ENCODE measurements around the gene TTC34.
A peak's percentile ranks its signal among the peaks of the same experiment; 100 is the strongest.

The TTC34 gene

GRCh38 chr1:2642560-2643413 lies 158.7 kb downstream of the TTC34 start:
- peak; percentile 90 for DNase-seq (ENCODE audit: low read depth, low spot score)

DNA sequence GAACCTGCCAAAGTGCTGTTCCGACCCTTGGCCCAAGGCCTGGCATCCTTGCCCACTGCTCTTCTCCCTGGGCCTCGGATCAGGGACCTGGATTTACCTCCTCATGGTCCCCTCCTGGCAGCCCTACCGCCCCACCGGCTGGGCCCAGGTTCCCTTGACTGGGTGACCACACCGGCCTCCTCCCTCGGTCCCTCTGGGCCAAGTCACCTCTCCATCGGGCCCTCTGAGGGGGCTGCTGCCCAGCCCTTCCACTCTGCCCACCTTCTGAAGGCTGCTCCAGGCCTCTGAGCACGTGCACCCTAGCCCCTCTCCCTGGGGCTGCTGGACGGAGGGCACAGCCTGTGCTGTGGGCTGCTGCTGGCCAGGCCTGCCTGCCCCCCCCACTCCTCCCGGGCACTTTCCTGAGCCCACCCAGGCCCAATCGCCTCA lies 159.3 kb downstream of the TTC34 start:
- DNase-seq (ENCODE audit: low read depth, low spot score), result no peak

DNA sequence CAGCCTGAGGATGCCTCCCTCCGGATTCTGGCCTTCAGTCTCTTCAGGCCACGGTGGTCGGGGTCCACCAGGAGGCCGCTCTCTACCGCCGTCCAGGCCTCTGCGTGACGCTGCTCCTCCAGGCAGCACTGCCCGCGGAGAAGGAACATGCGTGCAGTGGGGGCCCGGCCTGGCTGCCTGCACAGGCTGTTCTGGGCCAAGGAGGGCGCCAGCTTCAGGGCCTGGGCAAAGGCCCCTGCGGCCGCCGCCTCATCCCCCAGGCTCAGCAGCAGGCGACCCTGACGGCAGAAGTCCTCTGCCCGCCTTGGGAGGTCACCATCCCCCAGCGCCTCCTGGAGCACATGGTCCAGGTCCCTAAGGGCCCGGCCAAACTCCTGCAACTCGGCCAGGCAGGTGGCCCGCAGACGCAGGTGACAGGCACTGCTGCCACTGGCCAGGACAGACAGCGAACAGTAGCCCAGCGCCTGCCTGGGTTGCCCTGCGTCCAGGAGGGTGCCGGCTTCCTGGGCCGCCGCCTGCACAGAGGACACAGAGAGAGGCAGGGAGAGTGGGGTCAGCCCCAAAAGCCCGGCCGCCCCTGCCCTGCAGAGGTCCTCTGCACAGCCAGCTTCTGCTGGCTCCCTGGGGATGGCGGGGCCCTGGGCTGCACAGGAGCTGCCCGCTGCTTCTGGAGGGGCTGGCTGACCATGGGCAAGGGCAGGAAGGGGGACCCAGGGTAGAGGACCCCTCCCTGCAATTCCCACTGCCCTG lies 159.9 kb downstream of the TTC34 start:
- no peak for DNase-seq (ENCODE audit: low read depth, low spot score)

GRCh38 chr1:2640626-2641025 lies 160.9 kb downstream of the TTC34 start:
- DNase-seq (ENCODE audit: low read depth, low spot score), result no peak

DNA sequence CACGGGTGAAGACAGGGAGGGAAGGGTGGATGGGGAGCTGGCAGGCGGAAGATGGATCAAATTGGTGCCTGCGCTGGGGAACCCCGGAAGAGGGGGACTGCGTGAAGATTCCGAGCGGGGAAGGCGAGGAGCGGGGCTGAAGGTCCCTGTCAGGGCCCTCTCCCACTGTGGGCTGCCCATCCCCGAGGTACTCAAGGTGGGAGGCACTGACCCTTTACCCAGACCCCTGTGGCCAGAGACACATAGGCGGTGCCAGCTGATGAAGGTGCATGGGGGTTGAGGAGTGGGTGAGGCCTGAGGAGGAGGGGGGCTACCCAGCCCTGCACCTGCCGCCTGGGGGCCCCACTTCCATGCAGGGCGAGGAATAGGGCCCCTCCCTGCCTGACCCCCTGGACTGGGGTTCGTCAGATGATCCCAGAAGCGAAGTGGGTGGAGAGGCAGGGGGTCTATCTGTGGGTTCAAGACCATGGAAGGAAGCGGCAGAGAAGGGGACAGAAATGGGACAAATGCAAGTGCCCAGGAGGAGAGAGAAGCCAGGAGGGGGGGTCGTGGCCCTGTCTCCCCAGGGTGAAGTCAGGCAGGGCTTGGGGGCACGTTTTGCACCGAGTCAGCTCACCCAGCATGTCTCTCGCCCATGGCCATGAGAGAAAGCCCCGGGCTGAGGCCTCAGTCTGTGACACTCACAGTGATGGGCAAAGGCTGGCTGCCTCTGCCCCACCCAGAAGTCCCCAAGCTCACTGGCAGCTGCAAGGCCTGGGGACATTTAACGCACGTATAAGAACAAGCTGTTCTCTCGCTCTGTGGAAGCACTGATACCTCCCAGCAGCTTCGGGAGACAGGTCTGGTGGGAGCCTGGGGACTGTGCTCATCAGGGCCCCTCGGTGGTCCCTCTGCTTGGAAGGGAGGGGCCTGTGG lies 161.6 kb downstream of the TTC34 start:
- DNase-seq (ENCODE audit: low read depth, low spot score), result no peak

DNA sequence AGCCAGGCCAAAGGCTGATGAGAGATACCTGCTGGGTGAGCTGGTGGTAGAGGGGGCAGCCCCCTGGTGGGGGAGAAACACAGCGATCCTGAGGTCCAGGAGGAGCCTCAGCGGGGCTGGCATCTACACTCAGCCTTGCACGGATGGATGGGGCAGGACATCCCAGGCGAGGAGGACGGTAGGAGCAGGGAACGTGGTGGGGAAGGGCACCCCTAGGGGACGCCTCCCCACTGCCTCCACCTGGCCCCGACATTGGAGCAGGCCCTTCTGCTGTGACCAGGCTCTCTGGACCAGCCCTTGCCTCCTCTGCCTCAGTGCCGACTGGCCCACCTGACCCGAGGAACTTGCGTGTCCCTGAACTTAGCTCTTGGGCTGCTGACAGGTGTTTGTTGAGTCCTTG lies 162.3 kb downstream of the TTC34 start:
- no peak for DNase-seq (ENCODE audit: low read depth, low spot score)

- DNase-seq (ENCODE audit: low read depth, low spot score), result no peak
These were observed 162.9 kb downstream of the TTC34 start for GRCh38 chr1:2638466-2639115.

GRCh38 chr1:2637442-2638145 lies 163.9 kb downstream of the TTC34 start:
- no peak for DNase-seq (ENCODE audit: low read depth, low spot score)

- no peak for DNase-seq (ENCODE audit: low read depth, low spot score)
These were observed 164.8 kb downstream of the TTC34 start for GRCh38 chr1:2636733-2637132.

DNA sequence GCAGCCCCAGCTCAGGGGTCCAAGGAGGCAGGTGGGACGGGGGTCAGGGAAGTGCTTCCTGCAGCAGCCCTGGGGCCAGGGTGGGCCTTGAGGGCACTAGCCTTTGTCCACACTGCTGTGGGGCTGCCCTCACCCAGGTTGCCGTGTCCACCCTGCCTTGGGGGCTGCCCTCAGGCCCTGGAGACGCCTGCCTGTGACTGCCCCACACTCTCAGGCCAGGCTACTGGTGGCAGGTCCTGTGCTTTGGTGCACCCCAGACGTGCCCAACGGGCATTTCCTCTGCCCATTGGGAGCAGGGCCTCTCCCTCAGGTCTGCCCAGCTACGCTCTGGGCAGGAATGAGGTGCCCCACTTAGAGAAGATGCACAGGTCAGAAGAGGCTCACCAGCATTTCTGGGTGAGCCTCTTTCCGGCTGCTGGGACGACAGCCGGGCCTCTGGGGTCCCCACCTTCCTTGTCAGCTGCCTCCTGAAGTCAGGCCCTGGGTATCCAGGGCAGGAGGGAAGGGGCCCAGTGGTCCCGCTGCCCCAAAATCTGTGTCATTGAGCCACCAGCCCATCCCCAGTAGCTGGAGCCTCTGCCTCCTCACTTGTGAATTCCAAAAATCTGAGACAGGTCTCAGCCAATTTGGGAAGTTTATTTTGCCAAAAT lies 166.0 kb downstream of the TTC34 start:
- DNase-seq (ENCODE audit: low read depth, low spot score), result no peak

DNA sequence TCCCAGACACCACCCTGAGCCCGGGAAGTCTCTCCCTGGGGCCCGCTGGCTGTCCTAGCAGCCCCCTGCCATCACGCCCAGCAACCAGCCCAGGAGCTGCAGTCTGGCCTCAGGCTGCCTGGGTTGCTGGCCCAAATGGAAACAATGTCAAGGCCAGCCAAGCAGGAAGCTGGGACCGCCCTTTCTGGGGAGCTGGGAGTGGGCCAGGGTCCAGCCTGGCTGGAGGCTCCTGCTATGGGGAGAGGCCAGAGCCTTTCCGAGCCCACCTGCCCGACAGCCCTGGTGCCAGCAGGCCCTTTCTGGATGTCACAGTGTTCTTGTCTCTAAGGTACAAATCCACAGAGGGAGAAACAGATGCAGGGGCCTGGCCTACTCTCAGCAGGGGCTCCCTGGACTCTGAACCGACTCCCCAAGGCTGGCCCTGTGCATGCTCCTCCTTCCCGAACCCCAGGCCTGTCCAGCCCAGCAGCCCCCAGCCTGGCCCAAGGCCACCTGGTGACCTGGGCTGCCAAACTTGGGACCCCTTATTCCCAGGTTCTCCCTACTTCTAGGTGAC lies 167.5 kb downstream of the TTC34 start:
- no peak for DNase-seq (ENCODE audit: low read depth, low spot score)

- DNase-seq (ENCODE audit: low read depth, low spot score), result no peak
These were observed 168.0 kb downstream of the TTC34 start for GRCh38 chr1:2633366-2633935.

DNA sequence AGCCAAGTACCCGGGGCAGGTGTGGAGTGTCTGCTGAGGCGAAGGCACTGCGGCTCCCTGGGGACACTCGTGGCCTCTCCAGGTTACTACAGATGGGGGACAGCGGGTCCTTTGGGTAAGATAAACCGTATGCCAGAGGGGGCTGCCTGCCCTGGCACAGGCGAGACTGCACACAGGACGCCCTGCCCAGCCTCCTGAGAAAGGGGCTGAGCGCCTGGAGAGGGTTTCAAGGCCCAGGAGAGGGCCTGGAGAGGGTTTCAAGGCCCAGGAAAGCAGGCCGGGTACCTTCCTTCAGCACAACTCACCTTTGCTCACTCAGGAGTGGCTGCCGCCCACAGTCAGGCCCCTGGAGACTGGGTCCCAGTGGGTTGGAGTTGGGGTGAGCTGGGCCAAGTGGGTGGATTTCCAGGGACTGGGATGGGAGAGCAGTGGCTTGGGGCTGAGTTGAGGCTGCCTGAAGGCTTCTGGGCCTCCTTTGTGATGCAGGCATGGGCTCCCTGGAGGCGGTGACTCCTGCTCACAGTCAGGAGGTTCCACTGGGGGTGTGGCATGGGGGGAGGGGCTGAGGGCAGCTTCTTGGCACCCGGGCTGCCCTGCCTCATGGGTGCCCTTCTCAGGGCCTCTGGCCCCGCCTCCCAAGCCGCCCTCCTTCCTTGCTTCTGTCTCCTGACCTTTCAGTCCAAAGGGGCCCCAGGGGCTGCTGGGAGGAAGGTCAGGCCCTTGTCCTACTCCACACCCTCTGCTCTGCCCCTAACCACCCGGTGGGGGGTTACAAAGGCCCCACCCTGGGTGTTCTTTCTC lies 168.7 kb downstream of the TTC34 start, which contains the start of gene MMEL1:
Gene MMEL1, minus strand, starts transcription at position 456 of the 801 bp plus-strand sequence. CDS start 3,532 bp downstream, outside the sequence.
- no peak for DNase-seq (ENCODE audit: low read depth, low spot score)

DNA sequence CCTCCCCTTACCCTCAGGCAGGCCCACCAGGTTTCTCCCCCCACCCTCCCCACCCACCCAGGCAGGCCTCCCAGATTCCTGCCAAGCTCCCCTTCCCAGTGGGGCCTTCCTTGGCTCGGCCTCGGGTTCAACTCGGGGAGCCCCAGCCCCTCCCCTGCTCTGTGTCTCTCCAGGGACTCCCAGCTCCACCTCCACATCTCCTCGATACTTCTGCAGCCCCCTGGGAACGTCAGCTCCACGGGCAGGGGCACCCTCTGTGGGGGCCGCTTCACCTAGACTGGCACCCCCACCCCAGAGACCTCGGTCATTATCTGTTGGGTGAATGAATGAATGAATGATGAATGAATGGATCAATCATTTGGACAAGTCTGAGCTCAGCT lies 169.5 kb downstream of the TTC34 start:
- no peak for DNase-seq (ENCODE audit: low read depth, low spot score)

DNA sequence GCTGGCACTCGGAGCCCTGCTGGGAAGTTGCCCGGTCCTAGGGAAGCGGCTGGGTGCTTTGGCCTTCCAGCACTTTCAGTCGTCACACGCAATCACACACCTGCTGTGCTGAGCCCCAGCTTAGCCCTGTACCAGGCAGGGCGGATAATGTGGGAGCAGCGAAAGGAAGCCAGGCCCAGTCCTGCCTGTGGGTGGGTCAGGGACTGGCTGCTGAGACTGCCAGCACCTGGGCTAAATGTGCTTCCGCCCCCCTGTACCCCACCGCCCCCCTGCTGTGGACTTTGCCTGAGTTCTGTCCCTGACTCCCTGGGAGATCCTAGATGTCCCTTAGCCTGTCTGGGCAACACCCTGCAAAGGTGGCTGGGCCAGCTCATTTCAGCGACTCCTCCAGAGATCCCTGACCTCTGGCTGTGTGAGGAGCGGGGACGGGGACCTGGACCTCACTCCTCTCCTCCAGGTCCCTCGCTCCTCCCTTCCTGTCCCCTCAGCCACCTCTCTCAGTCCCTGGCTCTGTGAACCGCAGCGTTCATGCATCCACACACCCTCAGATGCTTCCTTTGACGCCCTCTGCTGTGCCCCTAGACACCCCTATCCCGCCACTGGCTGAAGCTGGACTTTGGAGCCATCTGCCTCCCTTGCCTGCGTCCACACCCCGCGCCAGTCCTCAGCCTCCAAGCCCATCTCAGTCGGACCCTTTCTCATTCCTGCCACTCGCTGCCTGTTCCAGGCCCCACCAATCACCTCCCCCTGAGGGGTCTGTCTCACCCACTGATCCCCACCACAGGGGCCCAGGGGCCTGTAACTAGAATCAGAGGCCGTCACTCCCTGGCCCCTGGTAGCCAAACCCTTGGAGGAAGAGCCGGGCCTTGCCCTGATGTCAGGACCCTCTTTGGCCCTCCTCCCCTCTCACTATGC lies 170.1 kb downstream of the TTC34 start:
- DNase-seq (ENCODE audit: low read depth, low spot score), result no peak

DNA sequence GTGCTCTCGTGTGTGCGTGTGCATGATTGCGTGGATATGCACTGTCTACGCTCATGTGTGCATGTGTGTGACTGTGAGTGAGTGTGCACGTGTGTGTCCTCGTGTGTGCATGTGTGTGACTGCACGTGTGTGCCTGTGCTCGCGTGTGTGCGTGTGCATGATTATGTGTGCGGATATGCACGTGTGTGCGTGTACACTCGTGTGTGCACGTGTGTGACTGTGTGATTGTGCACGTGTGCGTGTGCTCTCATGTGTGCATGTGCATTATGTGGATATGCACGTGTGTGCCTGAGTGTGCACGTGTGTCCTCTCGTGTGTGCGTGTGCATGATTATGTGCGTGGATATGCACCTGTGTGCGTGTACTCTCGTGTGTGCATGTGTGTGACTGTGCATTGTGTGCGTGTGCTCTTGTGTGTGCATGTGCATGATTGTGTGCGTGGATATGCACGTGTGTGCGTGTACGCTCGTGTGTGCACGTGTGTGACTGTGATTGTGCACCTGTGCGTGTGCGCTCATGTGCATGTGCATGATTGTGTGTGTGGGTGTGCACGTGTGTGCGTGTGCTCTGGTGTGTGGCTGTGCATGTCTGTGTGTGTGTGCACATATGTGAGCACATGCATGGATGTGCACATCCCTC lies 170.9 kb downstream of the TTC34 start:
- no peak for DNase-seq (ENCODE audit: low read depth, low spot score)

Measured in activated CD4-positive, CD25-positive, alpha-beta regulatory T cell treated with anti-CD3 and anti-CD28 coated beads, Interleukin-2, amount 50 U/mL, for 16 hours (primary cell).